SK-N-MC (cell line): ENCODE data around the gene RMDN2.
A peak's percentile ranks its signal among the peaks of the same experiment; 100 is the strongest.

Source experiments
- DNase-seq: peaks from one replicate; pipeline ENCODE4 v3.0.0-alpha.2; 2011; ENCODE audit warnings: low read depth, low spot score
- H3K27ac ChIP-seq: fragments of 200-600 bp; sonication (generic); 2 replicates; pipeline ENCODE4 v1.5.1; 2016; ENCODE audit warnings: mixed run types
- H3K36me3 ChIP-seq: fragments of 200-600 bp; sonication (generic); 2 replicates; pipeline ENCODE4 v1.6.1; 2017; ENCODE audit warnings: antibody characterized with exemption, low read length, mixed read lengths; ENCODE audit not compliant: insufficient read depth
- H3K4me3 ChIP-seq: fragments of 200-600 bp; sonication (generic); 2 replicates; pipeline ENCODE4 v1.5.1; 2016
- H3K9ac ChIP-seq: fragments of 200-600 bp; sonication (generic); 2 replicates; pipeline ENCODE4 v1.8.0; 2017; ENCODE audit warnings: mixed run types, mixed read lengths; ENCODE audit not compliant: insufficient read length
- H3K9me3 ChIP-seq: fragments of 200-600 bp; sonication (generic); 2 replicates; pipeline ENCODE4 v1.6.1; 2017; ENCODE audit warnings: low read depth, mild to moderate bottlenecking, antibody characterized with exemption, low read length, moderate library complexity, mixed read lengths
- EZH2 ChIP-seq: fragments of 200-600 bp; sonication (generic); IDR thresholded peaks from one replicate; pipeline ENCODE4 v1.6.1; 2017; ENCODE audit warnings: antibody characterized with exemption
- FOXP2 ChIP-seq: optimal IDR thresholded peaks from 2 replicates; pipeline ENCODE3; 2011; ENCODE audit warnings: mild to moderate bottlenecking, moderate library complexity; ENCODE audit not compliant: insufficient read depth; ENCODE audit errors: extremely low read length, control extremely low read depth
- POLR2AphosphoS5 ChIP-seq: IDR thresholded peaks from 2 replicates; pipeline ENCODE4 v1.6.1; 2012; ENCODE audit warnings: mild to moderate bottlenecking, low read depth, low read length, borderline replicate concordance

The RMDN2 gene

GRCh38 chr2:37883518-37883917 is 41.6 kb upstream of the RMDN2 start:
- Histone ChIP-seq H3K9me3 (no peaks in the 10 kb centered on the region), H3K36me3 (no peaks in the 10 kb centered on the region), H3K27ac (no peak overlapping the region), H3K4me3 (no peak overlapping the region), H3K9ac (no peak overlapping the region)
- TF ChIP-seq FOXP2 (no peak), EZH2 (no peak), POLR2AphosphoS5 (no peak)
- DNase-seq: no peak

- no peaks in the 10 kb centered on the region for H3K9me3 ChIP-seq
- no peak overlapping the region for H3K4me3 ChIP-seq
- no peaks in the 10 kb centered on the region for H3K36me3 ChIP-seq
- no peak overlapping the region for H3K27ac ChIP-seq
- H3K9ac ChIP-seq: no peak overlapping the region
- DNase-seq: no peak
- TF ChIP-seq FOXP2: no peak
- TF ChIP-seq POLR2AphosphoS5: no peak
- no peak for TF ChIP-seq EZH2
Observed at GRCh38 chr2:37885329-37885993, 39.6 kb upstream of the RMDN2 start.

GRCh38 chr2:37886745-37887144 is 38.3 kb upstream of the RMDN2 start:
- DNase-seq: no peak
- Histone ChIP-seq H3K4me3 (no peak overlapping the region), H3K9ac (no peak overlapping the region), H3K9me3 (no peaks in the 10 kb centered on the region), H3K36me3 (no peaks in the 10 kb centered on the region), H3K27ac (no peak overlapping the region)
- TF ChIP-seq FOXP2 (no peak), POLR2AphosphoS5 (no peak), EZH2 (no peak)

DNA sequence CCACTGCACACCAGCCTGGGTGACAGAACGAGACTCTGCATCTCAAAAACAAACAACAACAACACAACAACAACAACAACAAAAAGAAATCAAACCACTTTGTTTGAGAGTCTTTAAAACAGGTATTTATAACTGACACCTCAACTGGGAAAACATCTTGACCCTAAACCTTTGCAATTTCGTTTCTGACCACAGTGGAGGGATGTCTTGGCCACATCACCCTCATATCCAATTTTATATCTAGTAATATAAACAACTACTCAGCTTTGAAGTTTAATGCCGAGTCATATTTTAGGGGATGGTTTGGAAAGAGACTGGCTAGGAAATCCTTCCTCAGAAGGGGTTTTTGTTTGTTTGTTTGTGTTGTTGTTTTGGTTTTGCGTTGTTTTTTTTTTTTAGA is 37.8 kb upstream of the RMDN2 start:
- Histone ChIP-seq H3K9ac (no peak overlapping the region), H3K27ac (no peak overlapping the region), H3K9me3 (no peaks in the 10 kb centered on the region), H3K36me3 (no peaks in the 10 kb centered on the region), H3K4me3 (no peak overlapping the region)
- TF ChIP-seq FOXP2 (no peak), EZH2 (no peak), POLR2AphosphoS5 (no peak)
- DNase-seq: no peak

DNA sequence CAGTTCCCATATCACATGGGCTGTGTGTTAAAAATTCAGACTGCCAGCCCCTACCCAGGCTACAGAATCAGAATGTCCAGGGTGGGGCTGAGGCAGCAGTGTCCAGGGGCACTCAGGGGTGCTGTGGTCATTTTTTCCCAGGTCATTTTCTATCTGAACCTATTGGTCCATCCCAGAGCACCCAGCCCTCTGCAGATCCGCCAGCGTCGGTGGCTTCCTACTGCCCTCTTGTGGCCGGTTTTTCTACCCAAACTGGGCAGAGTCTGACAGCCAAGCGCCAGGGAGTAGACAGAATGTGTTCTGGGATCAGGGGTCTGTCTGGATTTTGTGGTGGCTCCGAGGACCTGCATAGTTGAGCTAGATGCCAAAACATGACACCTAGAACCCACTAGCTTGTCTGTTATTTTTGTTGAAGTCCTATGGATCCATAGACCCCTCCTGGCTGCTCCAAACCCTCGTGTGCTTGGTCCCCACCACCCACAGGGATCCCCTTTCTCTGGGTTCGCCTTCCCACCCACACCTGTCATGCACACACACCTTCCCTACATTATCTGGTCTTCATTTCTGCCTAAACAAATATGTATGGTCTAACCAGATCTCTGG is 34.1 kb upstream of the RMDN2 start:
- no peak overlapping the region for H3K9ac ChIP-seq
- no peaks in the 10 kb centered on the region for H3K36me3 ChIP-seq
- no peaks in the 10 kb centered on the region for H3K9me3 ChIP-seq
- no peak overlapping the region for H3K4me3 ChIP-seq
- TF ChIP-seq EZH2 (no peak), FOXP2 (no peak), POLR2AphosphoS5 (no peak)
- no peak overlapping the region for H3K27ac ChIP-seq
- DNase-seq: no peak

- H3K27ac ChIP-seq: no peak overlapping the region
- no peak for DNase-seq
- no peaks in the 10 kb centered on the region for H3K36me3 ChIP-seq
- H3K9ac ChIP-seq: no peak overlapping the region
- H3K9me3 ChIP-seq: no peaks in the 10 kb centered on the region
- TF ChIP-seq POLR2AphosphoS5: no peak
- TF ChIP-seq FOXP2: no peak
- no peak for TF ChIP-seq EZH2
- H3K4me3 ChIP-seq: peak overlapping the region; percentile 40
Observed at GRCh38 chr2:37891846-37892435, 33.1 kb upstream of the RMDN2 start.

- no peak overlapping the region for H3K27ac ChIP-seq
- H3K36me3 ChIP-seq: no peaks in the 10 kb centered on the region
- H3K9me3 ChIP-seq: no peaks in the 10 kb centered on the region
- DNase-seq: no peak
- no peak overlapping the region for H3K9ac ChIP-seq
- peak overlapping the region; percentile 40 for H3K4me3 ChIP-seq
- TF ChIP-seq FOXP2: no peak
- TF ChIP-seq EZH2: no peak
- no peak for TF ChIP-seq POLR2AphosphoS5
Observed at GRCh38 chr2:37892436-37893114, 32.5 kb upstream of the RMDN2 start.

- Histone ChIP-seq H3K36me3 (no peaks in the 10 kb centered on the region), H3K27ac (no peak overlapping the region), H3K9me3 (no peaks in the 10 kb centered on the region), H3K4me3 (no peak overlapping the region), H3K9ac (no peak overlapping the region)
- no peak for DNase-seq
- TF ChIP-seq POLR2AphosphoS5 (no peak), FOXP2 (no peak), EZH2 (no peak)
Observed at GRCh38 chr2:37893327-37893726, 31.8 kb upstream of the RMDN2 start.
